Measurements from ENCODE around the gene SYTL3. TPM values are rescaled to one million over a fixed set of nuclear protein-coding genes. Genes with fewer than 3 reads are reported as not detected.

The SYTL3 gene
- total and polyA plus RNA-seq, 2 experiments from 2014 or later: 0.07 TPM; not detected in 1

- H3K27me3 Mint-ChIP-seq (ENCODE audit: insufficient read depth, low read depth, poor library complexity): peaks cover 19% of the 10 kb centered on the region
- no peak overlapping the region for H3K27ac ChIP-seq (ENCODE audit: low read depth)
- TF ChIP-seq ZNF462 (CRISPR knock-in tag; IDR thresholded peaks at IDR 0.05) (no peak), STAT1 (IDR thresholded peaks at IDR 0.05; ENCODE audit: unreplicated experiment) (no peak), ZNF331 (CRISPR knock-in tag; IDR thresholded peaks at IDR 0.05; ENCODE audit: low read depth) (no peak), NANOG (IDR thresholded peaks at IDR 0.05; ENCODE audit: borderline replicate concordance) (no peak), ETS1 (IDR thresholded peaks at IDR 0.05) (no peak)
Observed at GRCh38 chr6:158714706-158715105, 64.9 kb downstream of the SYTL3 start.

More at GRCh38 chr6:158714706-158715105, 64.9 kb downstream of the SYTL3 start:
- DNase-seq (ENCODE audit: low spot score) (no peak), ATAC-seq (no peak)
- H3K27ac Mint-ChIP-seq: no peak overlapping the region
- H3K4me3 Mint-ChIP-seq: no peak overlapping the region
- peak overlapping the region; percentile 29; the same call in 1 of the 2 replicates for H2AFZ ChIP-seq
- H3K27me3 ChIP-seq (ENCODE audit: insufficient read depth): no peaks in the 10 kb centered on the region
- H4K20me1 ChIP-seq (replicated peaks; ENCODE audit: insufficient read depth): no peaks in the 10 kb centered on the region
- H3K4me1 ChIP-seq (ENCODE audit: insufficient read depth): no peaks in the 10 kb centered on the region
- no peaks in the 10 kb centered on the region for H3K36me3 ChIP-seq (ENCODE audit: insufficient read depth)
- no peaks in the 10 kb centered on the region for H3K9me3 Mint-ChIP-seq
- no peak overlapping the region for H3K4me3 ChIP-seq
- no peaks in the 10 kb centered on the region for H3F3A ChIP-seq (replicated peaks; ENCODE audit: low read depth)
- no peak overlapping the region for H3K4me2 ChIP-seq
- H3K36me3 Mint-ChIP-seq (ENCODE audit: low read depth): no peaks in the 10 kb centered on the region
- peaks cover 6% of the 10 kb centered on the region; the same call in 2 of the 3 replicates for H3K4me1 Mint-ChIP-seq
- no peaks in the 10 kb centered on the region for H3K9me2 ChIP-seq (ENCODE audit: insufficient read depth)
- H3K79me2 ChIP-seq (replicated peaks; ENCODE audit: insufficient read depth): no peaks in the 10 kb centered on the region
